K562 (cell line): Measurements from ENCODE around the gene PDLIM7. TPM values are rescaled to one million over a fixed set of nuclear protein-coding genes. Genes with fewer than 3 reads are reported as not detected.

Experiments used
- ERF ChIP-seq: fragments of 450-650 bp; formaldehyde crosslinking; IDR thresholded peaks from 2 replicates; pipeline ENCODE4 v1.4.0; 2020; ENCODE audit warnings: mild to moderate bottlenecking, mixed read lengths
- MAZ ChIP-seq, 2 experiments: fragments of 450-650 bp in 1 of 2; sonication (generic) in 1 of 2; formaldehyde crosslinking; IDR thresholded peaks in 1 of 2; conservative IDR thresholded peaks in 1 of 2; 2 replicates each; pipeline versions ENCODE4 v1.4.0 to v1.5.0; 2020; ENCODE audit warnings: mild to moderate bottlenecking in 1 of 2, missing genetic modification reagents in 1 of 2
- PHF20 ChIP-seq: fragments of 450-650 bp; IDR thresholded peaks from 2 replicates; pipeline ENCODE4 v1.6.1; 2018; ENCODE audit not compliant: partially characterized antibody
- POLR2AphosphoS5 ChIP-seq: IDR thresholded peaks from 2 replicates; pipeline ENCODE4 v1.6.1; 2011; ENCODE audit warnings: mild to moderate bottlenecking, low read depth, low read length, moderate library complexity; ENCODE audit not compliant: control insufficient read depth, insufficient read depth
- POU5F1 ChIP-seq: fragments of 150-350 bp; IDR thresholded peaks from 2 replicates; pipeline ENCODE4 v1.6.1; 2014; ENCODE audit warnings: borderline replicate concordance, low read length, low read depth, mild to moderate bottlenecking; ENCODE audit not compliant: partially characterized antibody
- ZBTB33 ChIP-seq: sonication (generic); formaldehyde crosslinking; IDR thresholded peaks from 2 replicates; pipeline ENCODE4 v1.8.1; 2023; ENCODE audit warnings: mild to moderate bottlenecking, missing genetic modification reagents
- ZBTB40 ChIP-seq, 2 experiments: fragments of 450-650 bp in 1 of 2; sonication (generic) in 1 of 2; formaldehyde crosslinking in 1 of 2; IDR thresholded peaks; 2 replicates each; pipeline versions ENCODE4 v1.7.1 to v1.9.0; 2016 to 2022; ENCODE audit warnings: inconsistent platforms in 1 of 2, mild to moderate bottlenecking in 1 of 2, missing genetic modification reagents in 1 of 2
- ZNF224 ChIP-seq: sonication (generic); formaldehyde crosslinking; IDR thresholded peaks from 2 replicates; pipeline ENCODE4 v1.8.0; 2022; ENCODE audit warnings: mild to moderate bottlenecking, missing genetic modification reagents
- polyA plus RNA-seq, 8 experiments: library from polyadenylated mRNA; depleted of rRNA in 4 of 8; stranded (reverse) in 5 of 8; unstranded in 3 of 8; fragments of >200 nt; fragmentation: Nextera tagmentation in 2 of 8; fragmentation: Illumina TruSeq in 1 of 8; extraction: Ambion mirVana in 2 of 8; extraction: Trizol in 1 of 8; gene quantifications; 2 replicates each; pipeline versions ENCODE4 v1.2.1 to v1.2.3, GENCODE V29; 2011 to 2014; ENCODE audit warnings: inconsistent platforms in 1 of 8, missing spikeins in 1 of 8
- total RNA-seq, 7 experiments: library from RNA; depleted of rRNA in 6 of 7; stranded (reverse); fragments of >200 nt in 6 of 7; fragmentation: Illumina TruSeq in 2 of 7; extraction: Trizol in 2 of 7; gene quantifications; 2 replicates each; pipeline versions ENCODE4 v1.2.1 to v1.2.3, GENCODE V29; 2011 to 2021; ENCODE audit warnings: low replicate concordance in 1 of 7
- TF ChIP-seq, protein P1 (sequence below): fragments of 450-650 bp; formaldehyde crosslinking; IDR thresholded peaks from 2 replicates; pipeline ENCODE4 v1.4.0; 2020; ENCODE audit warnings: mild to moderate bottlenecking, moderate library complexity
- TF ChIP-seq, protein P2 (sequence below), 2 experiments: fragments of 450-650 bp in 1 of 2; sonication (generic) in 1 of 2; formaldehyde crosslinking in 1 of 2; IDR thresholded peaks in 1 of 2; conservative IDR thresholded peaks in 1 of 2; 2 replicates each; pipeline versions ENCODE4 v1.6.1 to v1.8.1; 2016 to 2023; ENCODE audit warnings: mild to moderate bottlenecking in 2 of 2, moderate library complexity in 2 of 2, inconsistent platforms in 1 of 2, missing genetic modification reagents in 1 of 2

PDLIM7 gene
- total and polyA plus RNA-seq, 9 of the 15 experiments (the other 6 are each of a cell fraction or from before 2014, with no cell fraction given), result 2.1 to 124 (median 32.6) TPM

- TF ChIP-seq, protein P1, sequence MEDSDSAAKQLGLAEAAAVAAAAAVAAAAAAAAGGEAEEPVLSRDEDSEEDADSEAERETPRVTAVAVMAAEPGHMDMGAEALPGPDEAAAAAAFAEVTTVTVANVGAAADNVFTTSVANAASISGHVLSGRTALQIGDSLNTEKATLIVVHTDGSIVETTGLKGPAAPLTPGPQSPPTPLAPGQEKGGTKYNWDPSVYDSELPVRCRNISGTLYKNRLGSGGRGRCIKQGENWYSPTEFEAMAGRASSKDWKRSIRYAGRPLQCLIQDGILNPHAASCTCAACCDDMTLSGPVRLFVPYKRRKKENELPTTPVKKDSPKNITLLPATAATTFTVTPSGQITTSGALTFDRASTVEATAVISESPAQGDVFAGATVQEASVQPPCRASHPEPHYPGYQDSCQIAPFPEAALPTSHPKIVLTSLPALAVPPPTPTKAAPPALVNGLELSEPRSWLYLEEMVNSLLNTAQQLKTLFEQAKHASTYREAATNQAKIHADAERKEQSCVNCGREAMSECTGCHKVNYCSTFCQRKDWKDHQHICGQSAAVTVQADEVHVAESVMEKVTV (CRISPR knock-in tag), result no peak
- TF ChIP-seq, protein P2, sequence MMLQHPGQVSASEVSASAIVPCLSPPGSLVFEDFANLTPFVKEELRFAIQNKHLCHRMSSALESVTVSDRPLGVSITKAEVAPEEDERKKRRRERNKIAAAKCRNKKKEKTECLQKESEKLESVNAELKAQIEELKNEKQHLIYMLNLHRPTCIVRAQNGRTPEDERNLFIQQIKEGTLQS (IDR thresholded peaks at IDR 0.05), result no peak
- TF ChIP-seq, protein P2 (CRISPR knock-in tag; conservative IDR thresholded peaks at IDR 0.05), result 0 out of 2 replicates have a peak, but pooled peaks have one; percentile 21
- TF ChIP-seq POU5F1 (no peak), PHF20 (no peak), ZBTB40 (IDR thresholded peaks at IDR 0.05) (peak; percentile 33; the same call in 1 of the 2 replicates), ZBTB40 (CRISPR knock-in tag; IDR thresholded peaks at IDR 0.05) (no peak), MAZ (CRISPR knock-in tag; conservative IDR thresholded peaks at IDR 0.05 in 1 of 2, IDR thresholded peaks at IDR 0.05 in 1 of 2) (no peak), ZNF224 (CRISPR knock-in tag) (0 out of 2 replicates have a peak, but pooled peaks have one; percentile 50), ERF (CRISPR knock-in tag) (no peak), POLR2AphosphoS5 (no peak), ZBTB33 (CRISPR knock-in tag) (no peak)
Observed at GRCh38 chr5:177496070-177496726, 1.2 kb downstream of the PDLIM7 start (continued).
